Choroid plexus epithelial cell (primary cell): ENCODE results near the gene ZNF316.
"Not testable (repeated sequence)": the region's sequence is repeated elsewhere in the genome, so short reads cannot be mapped to it uniquely, and the experiment has no call there.

Experiments
- DNase-seq: peaks from one replicate; pipeline ENCODE4 v3.0.0-alpha.2; 2010; ENCODE audit warnings: low read depth
- H3K4me3 ChIP-seq: 2 replicates; pipeline ENCODE4 v1.5.1; 2011; ENCODE audit warnings: low read depth, mild to moderate bottlenecking, control low read depth, low read length, moderate library complexity
- TF ChIP-seq, protein P1 (sequence below): conservative IDR thresholded peaks from 2 replicates; pipeline ENCODE4 v1.5.1; 2011; ENCODE audit warnings: low read depth, mild to moderate bottlenecking, control low read depth, inconsistent platforms, low read length, moderate library complexity

The ZNF316 gene

DNA sequence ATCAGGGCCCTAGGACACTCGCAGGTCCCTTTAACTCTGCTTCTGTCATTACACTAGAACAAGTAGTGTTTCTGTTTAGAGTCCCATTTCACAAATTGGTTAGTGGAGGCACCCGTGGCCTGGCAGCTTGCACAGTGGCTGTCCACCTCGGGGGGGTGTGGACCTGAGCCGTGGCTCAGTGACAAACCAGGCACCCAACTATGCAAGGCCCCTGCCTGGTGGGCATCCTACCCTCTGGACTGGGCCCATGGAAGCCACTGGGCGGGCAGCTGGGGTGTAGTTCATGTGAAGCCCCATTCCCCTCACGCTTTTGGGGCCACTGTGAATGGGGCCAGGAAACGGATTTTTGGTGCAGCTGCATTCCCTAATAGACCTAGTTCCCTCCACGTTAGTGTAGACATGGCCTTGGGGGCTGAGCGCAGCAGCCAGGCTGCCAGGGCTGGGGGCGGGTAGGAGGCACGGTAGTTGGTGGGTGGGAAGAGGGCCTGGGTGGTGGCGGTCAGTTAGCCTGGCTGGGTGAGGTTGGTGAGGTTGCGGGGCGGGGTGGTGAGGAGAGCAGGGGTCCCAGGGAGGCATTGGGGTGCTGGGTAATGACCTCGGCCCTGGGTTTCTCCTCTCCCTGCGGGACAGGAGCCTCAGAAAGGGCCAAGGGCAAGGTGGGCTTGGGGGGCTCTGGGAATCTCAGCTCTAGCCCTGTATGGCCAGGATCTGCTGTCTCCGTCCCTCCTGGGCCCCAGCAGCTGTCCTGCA is 18.7 kb downstream of the ZNF316 start:
- TF ChIP-seq, protein P1, sequence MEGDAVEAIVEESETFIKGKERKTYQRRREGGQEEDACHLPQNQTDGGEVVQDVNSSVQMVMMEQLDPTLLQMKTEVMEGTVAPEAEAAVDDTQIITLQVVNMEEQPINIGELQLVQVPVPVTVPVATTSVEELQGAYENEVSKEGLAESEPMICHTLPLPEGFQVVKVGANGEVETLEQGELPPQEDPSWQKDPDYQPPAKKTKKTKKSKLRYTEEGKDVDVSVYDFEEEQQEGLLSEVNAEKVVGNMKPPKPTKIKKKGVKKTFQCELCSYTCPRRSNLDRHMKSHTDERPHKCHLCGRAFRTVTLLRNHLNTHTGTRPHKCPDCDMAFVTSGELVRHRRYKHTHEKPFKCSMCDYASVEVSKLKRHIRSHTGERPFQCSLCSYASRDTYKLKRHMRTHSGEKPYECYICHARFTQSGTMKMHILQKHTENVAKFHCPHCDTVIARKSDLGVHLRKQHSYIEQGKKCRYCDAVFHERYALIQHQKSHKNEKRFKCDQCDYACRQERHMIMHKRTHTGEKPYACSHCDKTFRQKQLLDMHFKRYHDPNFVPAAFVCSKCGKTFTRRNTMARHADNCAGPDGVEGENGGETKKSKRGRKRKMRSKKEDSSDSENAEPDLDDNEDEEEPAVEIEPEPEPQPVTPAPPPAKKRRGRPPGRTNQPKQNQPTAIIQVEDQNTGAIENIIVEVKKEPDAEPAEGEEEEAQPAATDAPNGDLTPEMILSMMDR = no peak
- DNase-seq = no peak
- no peak overlapping the region for H3K4me3 ChIP-seq

DNA sequence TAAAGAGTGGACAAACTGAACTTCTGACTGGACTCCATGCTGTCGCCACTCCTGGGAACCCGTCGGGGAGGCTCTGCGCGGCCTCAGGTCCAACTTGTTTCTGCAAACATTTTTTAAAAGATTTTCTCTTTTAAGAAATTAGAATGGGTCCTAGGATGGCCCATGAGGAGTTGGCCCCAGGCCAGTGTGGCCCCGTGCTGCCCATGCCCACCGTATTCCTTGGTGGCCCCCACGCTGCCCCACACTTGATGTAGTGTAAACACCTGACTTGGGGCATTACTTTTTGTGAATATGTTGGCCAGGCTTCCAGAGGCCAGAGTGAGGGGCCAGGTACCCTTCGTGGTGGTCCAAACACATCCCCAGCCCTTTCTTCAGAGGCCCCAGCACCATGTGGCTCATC is 19.3 kb downstream of the ZNF316 start:
- TF ChIP-seq, protein P1 = no peak
- DNase-seq = no peak
- H3K4me3 ChIP-seq = no peak overlapping the region

DNA sequence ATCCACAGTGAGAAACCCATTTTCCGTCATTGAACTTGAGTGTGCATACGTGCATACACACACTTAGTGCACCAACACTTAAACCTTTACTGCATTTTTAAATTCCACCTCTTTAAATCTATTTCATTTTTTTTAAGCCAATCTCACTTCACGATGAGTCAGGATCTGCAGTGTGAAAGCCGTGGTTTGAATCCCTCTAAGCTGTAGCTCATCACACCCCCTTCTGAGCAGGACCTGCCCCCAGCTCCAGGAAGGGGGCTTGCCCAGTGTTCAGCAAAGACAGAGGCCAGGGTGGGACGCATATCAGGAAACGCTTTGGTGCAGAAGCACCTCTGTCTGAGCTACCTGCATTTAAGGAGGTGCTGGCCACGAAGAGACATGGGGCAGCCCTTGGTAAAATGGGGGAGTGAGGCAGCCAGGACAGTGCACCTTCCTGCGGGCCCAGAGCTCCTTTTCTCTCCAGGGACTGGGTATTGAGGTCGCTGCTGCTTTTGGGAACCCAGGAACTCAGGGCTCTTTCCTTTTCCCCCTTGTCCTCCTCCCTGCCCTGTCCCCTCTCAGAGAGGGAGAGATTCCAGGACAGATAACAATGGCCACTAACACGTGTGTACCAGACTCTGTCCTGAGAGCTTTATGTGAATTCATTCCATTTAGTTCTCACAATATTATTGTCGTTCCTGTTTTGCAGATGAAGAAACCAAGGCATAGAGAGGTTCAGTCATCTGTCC is 21.7 kb downstream of the ZNF316 start:
- TF ChIP-seq, protein P1 = no peak
- no peak overlapping the region for H3K4me3 ChIP-seq
- peak; percentile 14 for DNase-seq

DNA sequence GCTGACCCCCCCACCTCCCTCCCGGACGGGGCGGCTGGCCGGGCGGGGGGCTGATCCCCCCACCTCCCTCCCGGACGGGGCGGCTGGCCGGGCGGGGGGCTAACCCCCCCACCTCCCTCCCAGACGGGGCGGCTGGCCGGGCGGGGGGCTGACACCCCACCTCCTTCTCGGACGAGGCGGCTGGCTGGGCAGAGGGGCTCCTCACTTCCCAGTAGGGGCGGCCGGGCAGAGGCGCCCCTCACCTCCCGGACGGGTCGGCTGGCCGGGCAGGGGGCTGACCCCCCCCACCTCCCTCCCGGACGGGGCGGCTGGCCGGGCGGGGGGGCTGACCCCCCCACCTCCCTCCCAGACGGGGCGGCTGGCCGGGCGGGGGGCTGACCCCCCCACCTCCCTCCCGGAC is 33.7 kb downstream of the ZNF316 start:
- not testable (repeated sequence) for DNase-seq, H3K4me3 ChIP-seq

DNA sequence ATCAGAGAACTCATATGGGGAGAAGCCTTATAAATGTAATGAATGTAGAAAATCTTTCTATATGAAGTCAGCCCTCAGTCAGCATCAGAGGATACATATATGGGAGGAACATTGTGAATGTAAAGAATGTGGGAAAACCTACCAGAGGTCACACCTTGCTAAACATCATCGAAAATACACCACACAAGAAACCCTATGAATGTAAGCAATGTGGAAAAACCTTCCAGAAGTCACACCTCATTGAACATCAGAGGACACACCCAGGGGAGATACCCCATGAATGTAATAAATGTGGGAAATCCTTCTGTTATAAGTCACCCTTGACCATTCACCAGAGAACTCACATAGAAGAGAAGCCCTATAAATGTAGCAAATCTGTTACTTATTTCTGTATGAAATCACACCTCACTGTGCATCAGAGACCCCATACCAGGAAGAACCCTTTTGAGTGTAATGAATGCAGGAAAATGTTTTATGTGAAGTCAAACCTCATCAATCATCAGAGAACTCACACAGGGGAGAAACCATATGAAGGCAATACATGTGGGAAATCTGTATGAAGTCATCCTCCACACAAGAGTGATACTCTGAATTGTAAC is 38.8 kb downstream of the ZNF316 start:
- TF ChIP-seq, protein P1 = no peak
- DNase-seq = no peak
- H3K4me3 ChIP-seq = no peak overlapping the region

DNA sequence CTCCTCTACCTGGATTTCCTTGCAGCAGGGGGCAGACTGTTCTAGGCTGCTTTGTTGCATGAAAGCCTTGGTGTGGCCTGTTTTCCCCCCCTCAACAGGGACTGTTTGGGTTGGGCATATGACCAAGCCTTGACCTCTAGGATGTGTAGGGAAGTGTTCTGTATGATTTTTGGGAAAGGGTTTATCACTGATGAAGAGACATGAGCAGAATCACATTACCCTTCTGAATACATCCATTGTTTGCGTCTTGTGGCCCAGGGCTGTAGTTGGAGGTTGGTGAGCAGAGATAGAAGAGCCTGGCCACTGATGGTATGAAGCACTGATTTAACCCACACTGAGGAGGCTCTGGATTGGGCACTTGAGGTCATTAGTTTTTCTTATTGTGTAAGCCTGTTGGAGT is 43.0 kb downstream of the ZNF316 start:
- no peak overlapping the region for H3K4me3 ChIP-seq
- TF ChIP-seq, protein P1 = no peak
- DNase-seq = no peak

DNA sequence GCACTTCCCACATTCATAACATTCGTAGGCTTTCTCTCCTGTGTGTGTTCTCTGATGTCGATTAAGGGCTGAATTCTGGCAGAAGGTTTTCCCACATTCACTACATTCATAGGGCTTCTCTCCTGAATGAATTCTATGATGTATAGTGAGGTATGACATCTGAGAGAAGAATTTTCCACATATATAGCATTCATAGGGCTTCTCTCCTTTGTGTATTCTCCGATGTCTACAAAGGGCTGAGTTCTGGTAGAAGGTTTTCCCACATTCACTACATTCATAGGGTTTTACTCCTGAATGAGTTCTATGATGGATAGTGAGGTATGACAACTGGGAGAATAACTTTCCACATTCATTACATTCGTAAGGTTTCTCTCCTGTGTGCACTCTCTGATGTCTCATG is 54.0 kb downstream of the ZNF316 start:
- no peak for DNase-seq
- TF ChIP-seq, protein P1 = no peak
- no peak overlapping the region for H3K4me3 ChIP-seq
